Immature natural killer cell (primary cell): Measurements from ENCODE around the gene EFNA1. TPM values are rescaled to one million over a fixed set of nuclear protein-coding genes. Genes with fewer than 3 reads are reported as not detected.

Experiments
- DNase-seq, 3 donors: peaks; one replicate each; pipeline ENCODE4 v3.0.0; 2022; ENCODE audit warnings: mixed read lengths in 1 of 3
- H3K27ac Mint-ChIP-seq, 6 donors: one replicate each; pipeline ENCODE4 v1.8.0; 2020; ENCODE audit warnings: mixed read lengths in 6 of 6, mild to moderate bottlenecking in 5 of 6, inconsistent platforms in 4 of 6, moderate library complexity in 3 of 6
- H3K27me3 Mint-ChIP-seq, 3 donors: one replicate each; pipeline ENCODE4 v1.8.0; 2020 to 2021; ENCODE audit warnings: low read depth in 3 of 3, mild to moderate bottlenecking in 3 of 3, mixed read lengths in 3 of 3, moderate library complexity in 3 of 3, inconsistent platforms in 1 of 3
- H3K36me3 Mint-ChIP-seq, 3 donors: one replicate each; pipeline ENCODE4 v1.8.0; 2020; ENCODE audit warnings: mixed read lengths in 3 of 3, inconsistent platforms in 2 of 3, mild to moderate bottlenecking in 2 of 3
- H3K4me1 Mint-ChIP-seq, 2 donors: one replicate each; pipeline ENCODE4 v1.8.0; 2020; ENCODE audit warnings: inconsistent platforms in 2 of 2, mild to moderate bottlenecking in 2 of 2, mixed read lengths in 2 of 2, moderate library complexity in 1 of 2
- H3K4me3 Mint-ChIP-seq, 5 donors: one replicate each; pipeline ENCODE4 v1.8.0; 2020; ENCODE audit warnings: mild to moderate bottlenecking in 5 of 5, mixed read lengths in 5 of 5, inconsistent platforms in 3 of 5, moderate library complexity in 3 of 5
- H3K9me3 Mint-ChIP-seq, 6 donors: one replicate each; pipeline ENCODE4 v1.8.0; 2020; ENCODE audit warnings: mild to moderate bottlenecking in 6 of 6, mixed read lengths in 6 of 6, inconsistent platforms in 4 of 6, moderate library complexity in 3 of 6
- polyA plus RNA-seq, 3 donors: library from polyadenylated mRNA; unstranded; fragments of 300-500 nt; fragmentation: Illumina TruSeq; gene quantifications; one replicate each; pipeline ENCODE4 v1.2.3, GENCODE V29; 2021

The EFNA1 gene
- 1 to 10 TPM in 2 of 3 donors, under 1 TPM in 1; 0.64 to 4.0 (median 1.1) TPM for polyA plus RNA-seq

GRCh38 chr1:155127105-155127966 is at the start of gene EFNA1:
EFNA1 (plus strand) TSS chr1:155127876; CDS start chr1:155127978, 102 bp downstream.
- H3K4me3 Mint-ChIP-seq = peak within 1 kb of the TSS; percentile 79 to 92 (median 84)
- peaks cover 3 to 17% (median 11%) of the 10 kb centered on the region in 3 donors for H3K27me3 Mint-ChIP-seq
- H3K36me3 Mint-ChIP-seq = peaks cover 0 to 3% (median 0%) of the 10 kb centered on the region in 3 donors
- DNase-seq = peak; percentile 30 to 45 (median 34)
- H3K27ac Mint-ChIP-seq = peak within 1 kb of the TSS; percentile 1 to 92 (median 67)
- H3K9me3 Mint-ChIP-seq = no peaks in the 10 kb centered on the region
- H3K4me1 Mint-ChIP-seq = peaks cover 26 to 28% of the 10 kb centered on the region in 2 donors

GRCh38 chr1:155078469-155079209 is 49.0 kb upstream of the EFNA1 start, which contains the start of gene EFNA3:
EFNA3 (plus strand) TSS chr1:155078837; CDS start chr1:155078942, 105 bp downstream.
- peak within 1 kb of the TSS; percentile 10 to 80 (median 38) for H3K27ac Mint-ChIP-seq
- peaks cover 0 to 3% (median 0%) of the 10 kb centered on the region in 6 donors for H3K9me3 Mint-ChIP-seq
- no peaks in the 10 kb centered on the region for H3K36me3 Mint-ChIP-seq
- peaks cover 16 to 31% (median 25%) of the 10 kb centered on the region in 3 donors for H3K27me3 Mint-ChIP-seq
- peaks cover 32 to 33% of the 10 kb centered on the region in 2 donors for H3K4me1 Mint-ChIP-seq
- peak within 1 kb of the TSS; percentile 72 to 91 (median 82) for H3K4me3 Mint-ChIP-seq
- peak; percentile 57 to 61 (median 57) for DNase-seq

- Mint-ChIP-seq H3K27me3 (peaks cover 21 to 36% (median 30%) of the 10 kb centered on the region in 3 donors), H3K36me3 (no peaks in the 10 kb centered on the region)
These were observed 48.5 kb upstream of the EFNA1 start for GRCh38 chr1:155079210-155079486.

GRCh38 chr1:155079487-155080311 is 48.0 kb upstream of the EFNA1 start:
- H3K4me3 Mint-ChIP-seq = peak overlapping the region; percentile 72 to 91 (median 82)
- DNase-seq = peak in 1 of 3 donors; percentile 24
- H3K4me1 Mint-ChIP-seq = peaks cover 40 to 44% of the 10 kb centered on the region in 2 donors
- H3K27me3 Mint-ChIP-seq = peaks cover 21 to 42% (median 35%) of the 10 kb centered on the region in 3 donors
- peak overlapping the region in 4 of 6 donors; percentile 25 to 80 (median 64) for H3K27ac Mint-ChIP-seq
- H3K9me3 Mint-ChIP-seq = peaks cover 0 to 3% (median 0%) of the 10 kb centered on the region in 6 donors
- H3K36me3 Mint-ChIP-seq = no peaks in the 10 kb centered on the region

More at GRCh38 chr1:155079210-155079486, 48.5 kb upstream of the EFNA1 start:
- DNase-seq = no peak
- peak overlapping the region in 1 of 6 donors; percentile 50 for H3K27ac Mint-ChIP-seq
- H3K9me3 Mint-ChIP-seq = peaks cover 0 to 3% (median 0%) of the 10 kb centered on the region in 6 donors
- H3K4me3 Mint-ChIP-seq = peak overlapping the region; percentile 72 to 91 (median 82)
- peaks cover 34 to 39% of the 10 kb centered on the region in 2 donors for H3K4me1 Mint-ChIP-seq

- H3K36me3 Mint-ChIP-seq = no peaks in the 10 kb centered on the region
- peak overlapping the region in 4 of 5 donors; percentile 64 to 87 (median 77) for H3K4me3 Mint-ChIP-seq
- H3K9me3 Mint-ChIP-seq = peaks cover 0 to 3% (median 0%) of the 10 kb centered on the region in 6 donors
- peaks cover 21 to 46% (median 36%) of the 10 kb centered on the region in 3 donors for H3K27me3 Mint-ChIP-seq
- H3K4me1 Mint-ChIP-seq = peaks cover 46 to 53% of the 10 kb centered on the region in 2 donors
- no peak overlapping the region for H3K27ac Mint-ChIP-seq
- no peak for DNase-seq
These were observed 47.1 kb upstream of the EFNA1 start for GRCh38 chr1:155080312-155081228.

- Mint-ChIP-seq H3K36me3 (no peaks in the 10 kb centered on the region), H3K4me3 (peak overlapping the region; percentile 64 to 87 (median 81)), H3K4me1 (peaks cover 49 to 54% of the 10 kb centered on the region in 2 donors), H3K27me3 (peaks cover 22 to 49% (median 35%) of the 10 kb centered on the region in 3 donors), H3K27ac (peak overlapping the region in 2 of 6 donors; percentile 2 to 21), H3K9me3 (peaks cover 0 to 3% (median 0%) of the 10 kb centered on the region in 6 donors)
- DNase-seq = no peak
These were observed 46.0 kb upstream of the EFNA1 start for GRCh38 chr1:155081472-155082300.

- H3K27me3 Mint-ChIP-seq = peaks cover 24 to 49% (median 36%) of the 10 kb centered on the region in 3 donors
- no peak for DNase-seq
- H3K9me3 Mint-ChIP-seq = peaks cover 0 to 3% (median 0%) of the 10 kb centered on the region in 6 donors
- no peak overlapping the region for H3K27ac Mint-ChIP-seq
- H3K36me3 Mint-ChIP-seq = no peaks in the 10 kb centered on the region
- H3K4me1 Mint-ChIP-seq = peaks cover 49 to 54% of the 10 kb centered on the region in 2 donors
- peak overlapping the region in 4 of 5 donors; percentile 17 to 69 (median 45) for H3K4me3 Mint-ChIP-seq
These were observed 45.2 kb upstream of the EFNA1 start for GRCh38 chr1:155082301-155083051.

GRCh38 chr1:155083052-155083541 is 44.6 kb upstream of the EFNA1 start:
- H3K4me3 Mint-ChIP-seq = peak overlapping the region in 1 of 5 donors; percentile 21

GRCh38 chr1:155083865-155084721 is 43.6 kb upstream of the EFNA1 start:
- Mint-ChIP-seq H3K9me3 (peaks cover 0 to 3% (median 0%) of the 10 kb centered on the region in 6 donors), H3K36me3 (no peaks in the 10 kb centered on the region), H3K27me3 (peaks cover 24 to 45% (median 33%) of the 10 kb centered on the region in 3 donors), H3K27ac (peak overlapping the region in 3 of 6 donors; percentile 86 to 97 (median 88)), H3K4me3 (peak overlapping the region; percentile 93 to 98 (median 93)), H3K4me1 (peaks cover 45 to 53% of the 10 kb centered on the region in 2 donors)
- no peak for DNase-seq

More at GRCh38 chr1:155083052-155083541, 44.6 kb upstream of the EFNA1 start:
- peaks cover 25 to 49% (median 34%) of the 10 kb centered on the region in 3 donors for H3K27me3 Mint-ChIP-seq
- H3K36me3 Mint-ChIP-seq = no peaks in the 10 kb centered on the region
- H3K4me1 Mint-ChIP-seq = peaks cover 48 to 54% of the 10 kb centered on the region in 2 donors
- no peak for DNase-seq
- H3K27ac Mint-ChIP-seq = no peak overlapping the region
- H3K9me3 Mint-ChIP-seq = peaks cover 0 to 3% (median 0%) of the 10 kb centered on the region in 6 donors
